K562 (cell line): Measurements from ENCODE around the gene ANKZF1. TPM values are rescaled to one million over a fixed set of nuclear protein-coding genes. Genes with fewer than 3 reads are reported as not detected.

Experiments
- ARID2 ChIP-seq: fragments of 450-650 bp; IDR thresholded peaks from 2 replicates; pipeline ENCODE4 v1.6.1; 2017; ENCODE audit warnings: antibody characterized with exemption, mild to moderate bottlenecking
- BRF1 ChIP-seq: IDR thresholded peaks from 3 replicates; pipeline ENCODE4 v1.6.1; 2011; ENCODE audit warnings: borderline replicate concordance, mild to moderate bottlenecking; ENCODE audit not compliant: insufficient read length; ENCODE audit errors: extremely low read depth
- CREBBP ChIP-seq: IDR thresholded peaks from one replicate; pipeline ENCODE4 v1.6.1; 2012; ENCODE audit warnings: low read depth, mild to moderate bottlenecking, control low read depth, inconsistent platforms, low read length
- CXXC5 ChIP-seq: fragments of 250-450 bp; sonication (Bioruptor Pico); IDR thresholded peaks from 2 replicates; pipeline ENCODE4 v1.8.0; 2022; ENCODE audit warnings: inconsistent platforms, mild to moderate bottlenecking, moderate library complexity
- E2F5 ChIP-seq: sonication (generic); formaldehyde crosslinking; IDR thresholded peaks from 2 replicates; pipeline ENCODE4 v1.8.0; 2022; ENCODE audit warnings: mild to moderate bottlenecking, missing genetic modification reagents
- ESRRA ChIP-seq: fragments of 450-650 bp; IDR thresholded peaks from 2 replicates; pipeline ENCODE4 v1.6.1; 2014; ENCODE audit warnings: low read depth, mild to moderate bottlenecking, moderate library complexity, borderline replicate concordance
- ETV1 ChIP-seq: fragments of 450-650 bp; conservative IDR thresholded peaks from 2 replicates; pipeline ENCODE4 v1.6.1; 2016; ENCODE audit warnings: missing genetic modification characterization, control low read depth, low read depth, missing compliant biosample characterization
- ETV5 ChIP-seq: sonication (generic); formaldehyde crosslinking; IDR thresholded peaks from 2 replicates; pipeline ENCODE4 v1.4.0; 2020; ENCODE audit warnings: low read depth, mild to moderate bottlenecking, missing genetic modification reagents
- FOS ChIP-seq: IDR thresholded peaks from 3 replicates; pipeline ENCODE4 v1.6.1; 2011; ENCODE audit not compliant: insufficient read length; ENCODE audit errors: extremely low read depth
- GATA2 ChIP-seq: sonication (generic); formaldehyde crosslinking; IDR thresholded peaks from 2 replicates; pipeline ENCODE4 v1.4.0; 2020; ENCODE audit warnings: mild to moderate bottlenecking, missing genetic modification reagents
- HIVEP1 ChIP-seq: fragments of 250-450 bp; sonication (Bioruptor Pico); IDR thresholded peaks from 2 replicates; pipeline ENCODE4 v1.4.0; 2020; ENCODE audit warnings: mild to moderate bottlenecking
- MECOM ChIP-seq: fragments of 250-450 bp; sonication (Bioruptor Pico); IDR thresholded peaks from 2 replicates; pipeline ENCODE4 v1.8.0; 2022; ENCODE audit warnings: inconsistent platforms
- NCOA1 ChIP-seq: fragments of 450-650 bp; IDR thresholded peaks from 2 replicates; pipeline ENCODE4 v1.6.1; 2016; ENCODE audit warnings: low read depth
- POU5F1 ChIP-seq: fragments of 150-350 bp; IDR thresholded peaks from 2 replicates; pipeline ENCODE4 v1.6.1; 2014; ENCODE audit warnings: borderline replicate concordance, low read length, low read depth, mild to moderate bottlenecking; ENCODE audit not compliant: partially characterized antibody
- RNF219 ChIP-seq: fragments of 250-450 bp; sonication (Bioruptor Pico); IDR thresholded peaks from 2 replicates; pipeline ENCODE4 v1.5.0; 2022; ENCODE audit warnings: mild to moderate bottlenecking
- SMAD3 ChIP-seq: fragments of 450-650 bp; formaldehyde crosslinking; conservative IDR thresholded peaks from 2 replicates; pipeline ENCODE4 v1.4.0; 2020; ENCODE audit warnings: mild to moderate bottlenecking
- TAF15 ChIP-seq: fragments of 200-400 bp; formaldehyde crosslinking; IDR thresholded peaks from 2 replicates; pipeline ENCODE4 v1.6.1; 2017; ENCODE audit warnings: mild to moderate bottlenecking, low read depth, low read length, moderate library complexity
- TEAD1 ChIP-seq, 2 experiments: fragments of 450-650 bp in 1 of 2; sonication (generic) in 1 of 2; formaldehyde crosslinking; IDR thresholded peaks; 2 replicates each; pipeline versions ENCODE4 v1.4.0 to v1.8.0; 2020 to 2022; ENCODE audit warnings: mild to moderate bottlenecking in 2 of 2, missing genetic modification reagents in 1 of 2
- WHSC1 ChIP-seq: IDR thresholded peaks from one replicate; pipeline ENCODE4 v1.6.1; 2012; ENCODE audit warnings: low read length, control low read depth, inconsistent platforms
- YY1 ChIP-seq, 3 experiments: IDR thresholded peaks; 2 replicates each; pipeline ENCODE4 v1.6.1; 2011; ENCODE audit warnings: low read length in 2 of 3, mild to moderate bottlenecking in 2 of 3, moderate library complexity in 2 of 3, borderline replicate concordance in 1 of 3, control low read depth in 1 of 3, low read depth in 1 of 3; ENCODE audit not compliant: insufficient read depth in 3 of 3, insufficient replicate concordance in 2 of 3, control insufficient read depth in 1 of 3, insufficient read length in 1 of 3; ENCODE audit errors: extremely low read depth in 1 of 3
- ZBTB7A ChIP-seq: IDR thresholded peaks from 2 replicates; pipeline ENCODE4 v1.6.1; 2011; ENCODE audit warnings: low read depth, mild to moderate bottlenecking, low read length, moderate library complexity, borderline replicate concordance; ENCODE audit not compliant: control insufficient read depth
- ZNF23 ChIP-seq: fragments of 250-450 bp; sonication (Bioruptor Pico); IDR thresholded peaks from 2 replicates; pipeline ENCODE4 v1.4.0; 2020; ENCODE audit warnings: mild to moderate bottlenecking
- ZNF41 ChIP-seq: fragments of 250-450 bp; sonication (Bioruptor Pico); conservative IDR thresholded peaks from 2 replicates; pipeline ENCODE4 v1.4.0; 2020; ENCODE audit warnings: mild to moderate bottlenecking
- ZNF445 ChIP-seq: fragments of 250-450 bp; sonication (Bioruptor Pico); IDR thresholded peaks from 2 replicates; pipeline ENCODE4 v1.4.0; 2020; ENCODE audit warnings: low read depth, mild to moderate bottlenecking, moderate library complexity
- ZNF586 ChIP-seq: fragments of 450-650 bp; formaldehyde crosslinking; conservative IDR thresholded peaks from 2 replicates; pipeline ENCODE4 v1.4.0; 2020; ENCODE audit warnings: mild to moderate bottlenecking, moderate library complexity
- polyA plus RNA-seq, 8 experiments: library from polyadenylated mRNA; depleted of rRNA in 4 of 8; stranded (reverse) in 5 of 8; unstranded in 3 of 8; fragments of >200 nt; fragmentation: Nextera tagmentation in 2 of 8; fragmentation: Illumina TruSeq in 1 of 8; extraction: Ambion mirVana in 2 of 8; extraction: Trizol in 1 of 8; gene quantifications; 2 replicates each; pipeline versions ENCODE4 v1.2.1 to v1.2.3, GENCODE V29; 2011 to 2014; ENCODE audit warnings: inconsistent platforms in 1 of 8, missing spikeins in 1 of 8
- total RNA-seq, 7 experiments: library from RNA; depleted of rRNA in 6 of 7; stranded (reverse); fragments of >200 nt in 6 of 7; fragmentation: Illumina TruSeq in 2 of 7; extraction: Trizol in 2 of 7; gene quantifications; 2 replicates each; pipeline versions ENCODE4 v1.2.1 to v1.2.3, GENCODE V29; 2011 to 2021; ENCODE audit warnings: low replicate concordance in 1 of 7

ANKZF1 gene
- total and polyA plus RNA-seq, 9 of the 15 experiments (the other 6 are each of a cell fraction or from before 2014, with no cell fraction given), result 3.1 to 60.6 (median 31.0) TPM

GRCh38 chr2:219277703-219278654 lies 48.4 kb downstream of the ANKZF1 start (continued):
- TF ChIP-seq ETV1 (tag), result no peak
- no peak for TF ChIP-seq ZNF445 (CRISPR knock-in tag)
- no peak for TF ChIP-seq ZBTB7A
- no peak for TF ChIP-seq FOS
- no peak for TF ChIP-seq RNF219 (CRISPR knock-in tag)
- no peak for TF ChIP-seq CREBBP
- no peak for TF ChIP-seq ZNF41 (CRISPR knock-in tag)
- TF ChIP-seq HIVEP1 (CRISPR knock-in tag), result no peak
- TF ChIP-seq YY1 (IDR thresholded peaks at IDR 0.05; ENCODE audit: borderline replicate concordance in 1 of 3, control insufficient read depth in 1 of 3, extremely low read depth in 1 of 3, insufficient read depth in 3 of 3, insufficient read length in 1 of 3, insufficient replicate concordance in 2 of 3, low read depth in 1 of 3, low read length in 2 of 3), result peak in 1 of 3 experiments; percentile 32
- no peak for TF ChIP-seq WHSC1
- 0 out of 2 replicates have a peak, but pooled peaks have one; percentile 6 for TF ChIP-seq ARID2
- no peak for TF ChIP-seq ZNF23 (CRISPR knock-in tag)
- no peak for TF ChIP-seq POU5F1
- no peak for TF ChIP-seq ZNF586 (CRISPR knock-in tag)
- TF ChIP-seq TEAD1 (CRISPR knock-in tag; IDR thresholded peaks at IDR 0.05), result peak in 1 of 2 experiments; percentile 38; a peak in 1 of 4 replicates
- TF ChIP-seq MECOM (CRISPR knock-in tag), result no peak
- no peak for TF ChIP-seq ESRRA
- TF ChIP-seq NCOA1, result no peak
- no peak for TF ChIP-seq BRF1
- no peak for TF ChIP-seq SMAD3 (CRISPR knock-in tag)
- no peak for TF ChIP-seq TAF15
- 0 out of 2 replicates have a peak, but pooled peaks have one; percentile 19 for TF ChIP-seq CXXC5
- no peak for TF ChIP-seq ETV5 (CRISPR knock-in tag)
- TF ChIP-seq GATA2 (CRISPR knock-in tag), result no peak
- no peak for TF ChIP-seq E2F5 (CRISPR knock-in tag)
